Keratinocyte (primary cell): Measurements from ENCODE around the gene SCP2.

Experiments used
- CTCF ChIP-seq, 3 experiments: IDR thresholded peaks in 1 of 3; conservative IDR thresholded peaks in 1 of 3; optimal IDR thresholded peaks in 1 of 3; 2 replicates in 2 of 3; 3 replicates in 1 of 3; pipeline versions ENCODE3 to v1.5.1; 2011; ENCODE audit warnings: low read length in 3 of 3, mild to moderate bottlenecking in 3 of 3, moderate library complexity in 2 of 3, control low read depth in 1 of 3, inconsistent platforms in 1 of 3; ENCODE audit not compliant: insufficient read depth in 2 of 3; ENCODE audit errors: extremely low read depth in 1 of 3
- EZH2 ChIP-seq: IDR thresholded peaks from one replicate; pipeline ENCODE4 v1.6.1; 2012; ENCODE audit warnings: inconsistent platforms, mild to moderate bottlenecking, low read length, moderate library complexity

- TF ChIP-seq CTCF (optimal IDR thresholded peaks at IDR 0.05 in 1 of 3, IDR thresholded peaks at IDR 0.05 in 1 of 3, conservative IDR thresholded peaks at IDR 0.05 in 1 of 3; ENCODE audit: extremely low read depth in 1 of 3, insufficient read depth in 2 of 3, low read length in 3 of 3) = no peak
- TF ChIP-seq EZH2 = no peak
These were observed 111.5 kb downstream of the SCP2 start for GRCh38 chr1:53038566-53038965.
